Measurements from ENCODE around the gene SPATA9. TPM values are rescaled to one million over a fixed set of nuclear protein-coding genes. Genes with fewer than 3 reads are reported as not detected.

SPATA9 gene
- total RNA-seq, 1 donor from 2014 or later: not detected

Other genes starting within 250 kb of the SPATA9 start
- gene SKIC3, start 128.0 kb downstream of the SPATA9 start, total RNA-seq: 117 and 125 TPM in 2 replicates
- gene ARSK, start 127.9 kb downstream of the SPATA9 start, total RNA-seq: 7.4 and 9.0 TPM in 2 replicates
- 0.26 TPM in 2 replicates for gene GPR150, start 62.9 kb downstream of the SPATA9 start, total RNA-seq
- gene RFESD, start 36.2 kb downstream of the SPATA9 start, total RNA-seq: 1.6 and 2.2 TPM in 2 replicates
- 9.6 and 21.6 TPM in 2 replicates for gene RHOBTB3, start 48.3 kb upstream of the SPATA9 start, total RNA-seq
- gene GLRX, start 139.7 kb upstream of the SPATA9 start, total RNA-seq: 8.7 and 18.4 TPM in 2 replicates